Body of pancreas (tissue), 4 donors: Measurements from ENCODE around the gene DRP2.

Experiments used
- CTCF ChIP-seq, 7 experiments: fragments of 450-650 bp in 4 of 7; fragments of 200-600 bp in 3 of 7; sonication (generic) in 3 of 7; IDR thresholded peaks; one replicate each; pipeline ENCODE4 v1.5.1; 2016 to 2019; ENCODE audit warnings: antibody characterized with exemption in 7 of 7
- POLR2A ChIP-seq, 3 donors: fragments of 450-650 bp; IDR thresholded peaks; one replicate each; pipeline ENCODE4 v1.6.1; 2016; ENCODE audit warnings: antibody characterized with exemption in 3 of 3, mild to moderate bottlenecking in 2 of 3

- TF ChIP-seq CTCF (IDR thresholded peaks at IDR 0.05) (no peak), POLR2A (IDR thresholded peaks at IDR 0.05) (no peak)
These were observed 46.4 kb downstream of the DRP2 start for GRCh38 chrX:101265869-101266428.
